ENCODE results near the gene G6PC2.

Gene G6PC2

GRCh38 chr2:168939061-168939460, 38.0 kb downstream of the G6PC2 start:
- TF ChIP-seq EZH2phosphoT487 (IDR thresholded peaks at IDR 0.05; ENCODE audit: low read length) (no peak), EZH2 (optimal IDR thresholded peaks at IDR 0.05; ENCODE audit: low read depth, low read length) (no peak), CTCF (IDR thresholded peaks at IDR 0.05; ENCODE audit: low read length) (no peak)
- H3K9me3 ChIP-seq (replicated peaks; ENCODE audit: insufficient read depth, low read length) = no peaks in the 10 kb centered on the region
- 0 out of 2 replicates have a peak, but pooled peaks cover 3% of the 10 kb centered on the region for H3K4me1 ChIP-seq (ENCODE audit: low read length)
- no peaks in the 10 kb centered on the region for H3K27me3 ChIP-seq (replicated peaks; ENCODE audit: insufficient read depth, low read length)
- H3K79me2 ChIP-seq (ENCODE audit: low read length) = no peaks in the 10 kb centered on the region
- no peak for DNase-seq
- H3K9ac ChIP-seq (ENCODE audit: low read length) = no peak overlapping the region
- H3K4me2 ChIP-seq (ENCODE audit: low read depth, low read length) = no peak overlapping the region
- no peaks in the 10 kb centered on the region for H3K36me3 ChIP-seq (replicated peaks; ENCODE audit: insufficient read depth, low read length)
- no peaks in the 10 kb centered on the region for H3K9me2 ChIP-seq (replicated peaks; ENCODE audit: insufficient read depth, low read length)
- H3K27ac ChIP-seq (ENCODE audit: low read length) = no peak overlapping the region
- no peak overlapping the region for H3K4me3 ChIP-seq (ENCODE audit: low read length)
- no peak overlapping the region for H2AFZ ChIP-seq (ENCODE audit: low read length)
- no peaks in the 10 kb centered on the region for H4K20me1 ChIP-seq (ENCODE audit: insufficient read depth, low read length)
- no peaks in the 10 kb centered on the region for H3F3A ChIP-seq (ENCODE audit: insufficient read depth, low read length)

- Histone ChIP-seq H3K9me3 (replicated peaks; ENCODE audit: insufficient read depth, low read length) (no peaks in the 10 kb centered on the region), H3K9ac (ENCODE audit: low read length) (no peak overlapping the region), H3K27me3 (replicated peaks; ENCODE audit: insufficient read depth, low read length) (no peaks in the 10 kb centered on the region), H3K27ac (ENCODE audit: low read length) (no peak overlapping the region), H3K4me3 (ENCODE audit: low read length) (no peak overlapping the region), H3K79me2 (ENCODE audit: low read length) (no peaks in the 10 kb centered on the region), H3K4me2 (ENCODE audit: low read depth, low read length) (no peak overlapping the region), H3K36me3 (replicated peaks; ENCODE audit: insufficient read depth, low read length) (no peaks in the 10 kb centered on the region), H2AFZ (ENCODE audit: low read length) (no peak overlapping the region), H3K4me1 (ENCODE audit: low read length) (0 out of 2 replicates have a peak, but pooled peaks cover 3% of the 10 kb centered on the region), H4K20me1 (ENCODE audit: insufficient read depth, low read length) (no peaks in the 10 kb centered on the region), H3F3A (ENCODE audit: insufficient read depth, low read length) (no peaks in the 10 kb centered on the region), H3K9me2 (replicated peaks; ENCODE audit: insufficient read depth, low read length) (no peaks in the 10 kb centered on the region)
- DNase-seq = no peak
- TF ChIP-seq EZH2phosphoT487 (IDR thresholded peaks at IDR 0.05; ENCODE audit: low read length) = no peak
Measured at GRCh38 chr2:168939918-168940317, 38.8 kb downstream of the G6PC2 start.

GRCh38 chr2:168941297-168941696, 40.2 kb downstream of the G6PC2 start:
- Histone ChIP-seq H3K4me2 (ENCODE audit: low read depth, low read length) (no peak overlapping the region), H3K9ac (ENCODE audit: low read length) (no peak overlapping the region), H3K9me2 (replicated peaks; ENCODE audit: insufficient read depth, low read length) (no peaks in the 10 kb centered on the region), H2AFZ (ENCODE audit: low read length) (no peak overlapping the region), H3K79me2 (ENCODE audit: low read length) (no peaks in the 10 kb centered on the region), H3K27ac (ENCODE audit: low read length) (no peak overlapping the region), H4K20me1 (ENCODE audit: insufficient read depth, low read length) (no peaks in the 10 kb centered on the region), H3K36me3 (replicated peaks; ENCODE audit: insufficient read depth, low read length) (no peaks in the 10 kb centered on the region), H3K9me3 (replicated peaks; ENCODE audit: insufficient read depth, low read length) (no peaks in the 10 kb centered on the region), H3K27me3 (replicated peaks; ENCODE audit: insufficient read depth, low read length) (no peaks in the 10 kb centered on the region), H3K4me1 (ENCODE audit: low read length) (0 out of 2 replicates have a peak, but pooled peaks cover 3% of the 10 kb centered on the region), H3K4me3 (ENCODE audit: low read length) (no peak overlapping the region), H3F3A (ENCODE audit: insufficient read depth, low read length) (no peaks in the 10 kb centered on the region)
- TF ChIP-seq CTCF (IDR thresholded peaks at IDR 0.05; ENCODE audit: low read length) (no peak), EZH2phosphoT487 (IDR thresholded peaks at IDR 0.05; ENCODE audit: low read length) (no peak), EZH2 (optimal IDR thresholded peaks at IDR 0.05; ENCODE audit: low read depth, low read length) (no peak)
- no peak for DNase-seq

GRCh38 chr2:168944065-168944464, 43.0 kb downstream of the G6PC2 start:
- no peaks in the 10 kb centered on the region for H3K9me3 ChIP-seq (replicated peaks; ENCODE audit: insufficient read depth, low read length)
- no peaks in the 10 kb centered on the region for H3K9me2 ChIP-seq (replicated peaks; ENCODE audit: insufficient read depth, low read length)
- TF ChIP-seq CTCF (IDR thresholded peaks at IDR 0.05; ENCODE audit: low read length) (no peak), EZH2phosphoT487 (IDR thresholded peaks at IDR 0.05; ENCODE audit: low read length) (no peak), EZH2 (optimal IDR thresholded peaks at IDR 0.05; ENCODE audit: low read depth, low read length) (no peak)
- no peak overlapping the region for H3K9ac ChIP-seq (ENCODE audit: low read length)
- peaks cover 9% of the 10 kb centered on the region for H3K4me1 ChIP-seq (ENCODE audit: low read length)
- H3K36me3 ChIP-seq (replicated peaks; ENCODE audit: insufficient read depth, low read length) = no peaks in the 10 kb centered on the region
- H4K20me1 ChIP-seq (ENCODE audit: insufficient read depth, low read length) = no peaks in the 10 kb centered on the region
- no peaks in the 10 kb centered on the region for H3K27me3 ChIP-seq (replicated peaks; ENCODE audit: insufficient read depth, low read length)
- H3K27ac ChIP-seq (ENCODE audit: low read length) = no peak overlapping the region
- H2AFZ ChIP-seq (ENCODE audit: low read length) = no peak overlapping the region
- H3K4me3 ChIP-seq (ENCODE audit: low read length) = no peak overlapping the region
- H3F3A ChIP-seq (ENCODE audit: insufficient read depth, low read length) = no peaks in the 10 kb centered on the region
- H3K79me2 ChIP-seq (ENCODE audit: low read length) = no peaks in the 10 kb centered on the region
- no peak for DNase-seq
- H3K4me2 ChIP-seq (ENCODE audit: low read depth, low read length) = no peak overlapping the region
